Measurements from ENCODE around the gene TEX13B.

- TF ChIP-seq POLR2A (IDR thresholded peaks at IDR 0.05) = no peak
- TF ChIP-seq CTCF (IDR thresholded peaks at IDR 0.05) = no peak
Observed at GRCh38 chrX:107940095-107940494, 42.1 kb downstream of the TEX13B start.
